GM21381 (cell line): ENCODE data around the gene IARS1.
A peak's percentile ranks its signal among the peaks of the same experiment; 100 is the strongest.

ENCODE experiments used
- ATAC-seq: cut with Tn5 transposase; IDR thresholded peaks from one replicate; pipeline ENCODE4 v1.9.1; 2021; ENCODE audit warnings: mild to moderate bottlenecking, moderate library complexity; ENCODE audit not compliant: unreplicated experiment

The IARS1 gene

GRCh38 chr9:92293452-92294296, at the start of gene IARS1:
TSS of gene IARS1 (minus strand) at chr9:92293697. CDS start at chr9:92289419, 4,278 bp downstream.
- ATAC-seq = peak; percentile 96

GRCh38 chr9:92342825-92343488, 49.5 kb upstream of the IARS1 start:
- ATAC-seq = no peak

- ATAC-seq = no peak
These were observed 48.1 kb upstream of the IARS1 start for GRCh38 chr9:92341578-92341977.

- no peak for ATAC-seq
These were observed 39.8 kb upstream of the IARS1 start for GRCh38 chr9:92333282-92333634.

GRCh38 chr9:92332577-92333281, 39.2 kb upstream of the IARS1 start:
- ATAC-seq = no peak

GRCh38 chr9:92328225-92328624, 34.7 kb upstream of the IARS1 start:
- ATAC-seq = no peak

GRCh38 chr9:92327283-92327850, 33.9 kb upstream of the IARS1 start:
- ATAC-seq = no peak

GRCh38 chr9:92325991-92326500, 32.5 kb upstream of the IARS1 start:
- ATAC-seq = peak; percentile 2

- peak; percentile 91 for ATAC-seq
These were observed 31.9 kb upstream of the IARS1 start, which contains the start of the genes CENPP and NOL8 for GRCh38 chr9:92325269-92325990. TSS of gene CENPP (plus strand) at chr9:92325953. TSS of gene NOL8 (minus strand) at chr9:92325350. CDS start at chr9:92324161, 1,189 bp downstream.

GRCh38 chr9:92324889-92325268, 31.4 kb upstream of the IARS1 start:
- ATAC-seq = peak; percentile 10

- ATAC-seq = no peak
These were observed 30.9 kb upstream of the IARS1 start for GRCh38 chr9:92324431-92324830.

- ATAC-seq = no peak
These were observed 22.0 kb upstream of the IARS1 start for GRCh38 chr9:92315456-92315855.

GRCh38 chr9:92313624-92314012, 20.1 kb upstream of the IARS1 start:
- no peak for ATAC-seq

- no peak for ATAC-seq
These were observed 19.6 kb upstream of the IARS1 start for GRCh38 chr9:92312887-92313623.

- no peak for ATAC-seq
These were observed 17.1 kb upstream of the IARS1 start for GRCh38 chr9:92310562-92310961.

- no peak for ATAC-seq
These were observed 15.4 kb upstream of the IARS1 start for GRCh38 chr9:92308893-92309292.

- ATAC-seq = no peak
These were observed 7.4 kb upstream of the IARS1 start for GRCh38 chr9:92300936-92301335.

GRCh38 chr9:92299116-92299515, 5.6 kb upstream of the IARS1 start:
- no peak for ATAC-seq

GRCh38 chr9:92298036-92298435, 4.5 kb upstream of the IARS1 start:
- no peak for ATAC-seq

GRCh38 chr9:92297611-92298010, 4.1 kb upstream of the IARS1 start:
- no peak for ATAC-seq
